Progenitor cell of endocrine pancreas (in vitro differentiated cells): Measurements from ENCODE around the gene ARHGEF10L. TPM values are rescaled to one million over a fixed set of nuclear protein-coding genes. Genes with fewer than 3 reads are reported as not detected.

Source experiments
- DNase-seq: peaks from one replicate; pipeline ENCODE4 v3.0.0; 2021; ENCODE audit warnings: low spot score; ENCODE audit not compliant: unreplicated experiment
- H3K27ac Mint-ChIP-seq: 2 replicates; pipeline ENCODE4 v1.8.0; 2021; ENCODE audit warnings: mild to moderate bottlenecking, moderate library complexity, mixed read lengths
- H3K27me3 Mint-ChIP-seq: 2 replicates; pipeline ENCODE4 v1.8.0; 2021; ENCODE audit warnings: mixed read lengths
- H3K36me3 Mint-ChIP-seq: 2 replicates; pipeline ENCODE4 v1.8.0; 2022; ENCODE audit warnings: mixed read lengths; ENCODE audit not compliant: insufficient read depth
- H3K4me1 Mint-ChIP-seq: 2 replicates; pipeline ENCODE4 v1.8.0; 2021; ENCODE audit warnings: low read depth, mixed read lengths
- H3K4me3 Mint-ChIP-seq: 2 replicates; pipeline ENCODE4 v1.8.0; 2021; ENCODE audit warnings: low read depth, mild to moderate bottlenecking, moderate library complexity, mixed read lengths
- H3K9me3 Mint-ChIP-seq: 2 replicates; pipeline ENCODE4 v1.8.0; 2021; ENCODE audit warnings: low read depth, mixed read lengths
- CTCF ChIP-seq: fragments of 200-600 bp; sonication (generic); IDR thresholded peaks from one replicate; pipeline ENCODE4 v1.5.0; 2021; ENCODE audit warnings: antibody characterized with exemption, mild to moderate bottlenecking; ENCODE audit not compliant: unreplicated experiment
- total RNA-seq: library from RNA; stranded (reverse); gene quantifications from 2 replicates; pipeline ENCODE4 v1.2.1, GENCODE V29; 2021

ARHGEF10L gene
- total RNA-seq, 1 donor from 2014 or later: 31.3 TPM

- Mint-ChIP-seq H3K27ac (no peak overlapping the region), H3K4me1 (peaks cover 9% of the 10 kb centered on the region), H3K27me3 (peaks cover 71% of the 10 kb centered on the region), H3K4me3 (no peak overlapping the region), H3K36me3 (peaks cover 10% of the 10 kb centered on the region), H3K9me3 (no peaks in the 10 kb centered on the region)
- DNase-seq: no peak
- no peak for TF ChIP-seq CTCF
These were observed 5.9 kb downstream of the ARHGEF10L start for GRCh38 chr1:17545356-17545755.

- Mint-ChIP-seq H3K36me3 (peaks cover 10% of the 10 kb centered on the region), H3K4me3 (no peak overlapping the region), H3K27ac (no peak overlapping the region), H3K27me3 (peaks cover 76% of the 10 kb centered on the region), H3K4me1 (peaks cover 13% of the 10 kb centered on the region), H3K9me3 (no peaks in the 10 kb centered on the region)
- no peak for TF ChIP-seq CTCF
- no peak for DNase-seq
These were observed 7.6 kb downstream of the ARHGEF10L start for GRCh38 chr1:17546946-17547670.

GRCh38 chr1:17549384-17549783 is 9.9 kb downstream of the ARHGEF10L start:
- no peak overlapping the region for H3K4me3 Mint-ChIP-seq

GRCh38 chr1:17550729-17551584 is 11.5 kb downstream of the ARHGEF10L start:
- Mint-ChIP-seq H3K36me3 (peaks cover 2% of the 10 kb centered on the region), H3K27me3 (peaks cover 70% of the 10 kb centered on the region), H3K27ac (no peak overlapping the region), H3K4me3 (no peak overlapping the region), H3K4me1 (peaks cover 13% of the 10 kb centered on the region), H3K9me3 (no peaks in the 10 kb centered on the region)
- DNase-seq: no peak
- TF ChIP-seq CTCF: no peak

More at GRCh38 chr1:17549384-17549783, 9.9 kb downstream of the ARHGEF10L start:
- Mint-ChIP-seq H3K27ac (no peak overlapping the region), H3K4me1 (peaks cover 13% of the 10 kb centered on the region), H3K9me3 (no peaks in the 10 kb centered on the region), H3K36me3 (peaks cover 10% of the 10 kb centered on the region), H3K27me3 (peaks cover 82% of the 10 kb centered on the region)
- DNase-seq: no peak
- TF ChIP-seq CTCF: no peak

GRCh38 chr1:17551755-17552234 is 12.3 kb downstream of the ARHGEF10L start:
- no peak overlapping the region for H3K4me3 Mint-ChIP-seq
- DNase-seq: no peak
- no peak for TF ChIP-seq CTCF
- peaks cover 13% of the 10 kb centered on the region for H3K4me1 Mint-ChIP-seq
- H3K9me3 Mint-ChIP-seq: no peaks in the 10 kb centered on the region
- peaks cover 2% of the 10 kb centered on the region for H3K36me3 Mint-ChIP-seq
- H3K27me3 Mint-ChIP-seq: peaks cover 62% of the 10 kb centered on the region
- H3K27ac Mint-ChIP-seq: peak overlapping the region; percentile 51
